ENCODE results near the gene NDUFAF8.

NDUFAF8 gene

DNA sequence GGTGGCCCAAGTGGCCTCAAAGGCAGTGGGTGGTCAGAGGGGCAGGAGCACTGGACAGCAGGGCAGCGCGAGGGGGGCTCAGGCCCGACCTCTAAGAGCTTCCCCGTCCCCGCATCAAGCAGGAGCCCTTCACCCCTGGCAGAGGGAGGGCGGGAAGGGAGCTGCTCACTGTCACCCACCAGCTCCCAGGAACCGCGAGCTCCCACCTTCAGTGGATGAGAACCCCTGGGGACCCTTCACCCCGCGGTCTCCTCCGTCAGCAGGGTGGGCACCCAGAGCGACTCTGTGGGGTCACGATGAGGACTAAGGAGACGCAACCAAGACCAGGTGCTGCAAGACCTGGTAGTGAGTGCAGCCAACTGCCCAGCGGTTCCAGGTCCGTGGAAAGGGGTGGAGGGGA lies 30.0 kb upstream of the NDUFAF8 start:
- TF ChIP-seq, protein P1, sequence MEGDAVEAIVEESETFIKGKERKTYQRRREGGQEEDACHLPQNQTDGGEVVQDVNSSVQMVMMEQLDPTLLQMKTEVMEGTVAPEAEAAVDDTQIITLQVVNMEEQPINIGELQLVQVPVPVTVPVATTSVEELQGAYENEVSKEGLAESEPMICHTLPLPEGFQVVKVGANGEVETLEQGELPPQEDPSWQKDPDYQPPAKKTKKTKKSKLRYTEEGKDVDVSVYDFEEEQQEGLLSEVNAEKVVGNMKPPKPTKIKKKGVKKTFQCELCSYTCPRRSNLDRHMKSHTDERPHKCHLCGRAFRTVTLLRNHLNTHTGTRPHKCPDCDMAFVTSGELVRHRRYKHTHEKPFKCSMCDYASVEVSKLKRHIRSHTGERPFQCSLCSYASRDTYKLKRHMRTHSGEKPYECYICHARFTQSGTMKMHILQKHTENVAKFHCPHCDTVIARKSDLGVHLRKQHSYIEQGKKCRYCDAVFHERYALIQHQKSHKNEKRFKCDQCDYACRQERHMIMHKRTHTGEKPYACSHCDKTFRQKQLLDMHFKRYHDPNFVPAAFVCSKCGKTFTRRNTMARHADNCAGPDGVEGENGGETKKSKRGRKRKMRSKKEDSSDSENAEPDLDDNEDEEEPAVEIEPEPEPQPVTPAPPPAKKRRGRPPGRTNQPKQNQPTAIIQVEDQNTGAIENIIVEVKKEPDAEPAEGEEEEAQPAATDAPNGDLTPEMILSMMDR (IDR thresholded peaks at IDR 0.05; ENCODE audit: insufficient read depth, low read length, poor library complexity, severe bottlenecking), result no peak
- TF ChIP-seq EZH2phosphoT487 (conservative IDR thresholded peaks at IDR 0.05; ENCODE audit: low read length), result no peak
- Histone ChIP-seq H3K79me2 (ENCODE audit: insufficient read depth, low read length) (no peaks in the 10 kb centered on the region), H3F3A (ENCODE audit: insufficient read depth) (no peaks in the 10 kb centered on the region), H3K27me3 (ENCODE audit: low read length) (no peaks in the 10 kb centered on the region), H3K4me3 (ENCODE audit: insufficient read depth, low read length, poor library complexity, severe bottlenecking) (no peak overlapping the region), H2AFZ (ENCODE audit: low read depth, low read length, severe bottlenecking) (no peak overlapping the region), H3K9me3 (ENCODE audit: insufficient read depth, low read length) (no peaks in the 10 kb centered on the region), H3K27ac (ENCODE audit: low read depth, low read length) (no peak overlapping the region), H3K4me2 (ENCODE audit: low read depth, low read length, poor library complexity, severe bottlenecking) (no peak overlapping the region), H4K20me1 (ENCODE audit: low read depth, low read length) (no peaks in the 10 kb centered on the region), H3K9me2 (replicated peaks; ENCODE audit: insufficient read depth, low read length) (no peaks in the 10 kb centered on the region), H3K36me3 (ENCODE audit: low read length) (no peaks in the 10 kb centered on the region), H3K9ac (ENCODE audit: low read length) (no peak overlapping the region)

DNA sequence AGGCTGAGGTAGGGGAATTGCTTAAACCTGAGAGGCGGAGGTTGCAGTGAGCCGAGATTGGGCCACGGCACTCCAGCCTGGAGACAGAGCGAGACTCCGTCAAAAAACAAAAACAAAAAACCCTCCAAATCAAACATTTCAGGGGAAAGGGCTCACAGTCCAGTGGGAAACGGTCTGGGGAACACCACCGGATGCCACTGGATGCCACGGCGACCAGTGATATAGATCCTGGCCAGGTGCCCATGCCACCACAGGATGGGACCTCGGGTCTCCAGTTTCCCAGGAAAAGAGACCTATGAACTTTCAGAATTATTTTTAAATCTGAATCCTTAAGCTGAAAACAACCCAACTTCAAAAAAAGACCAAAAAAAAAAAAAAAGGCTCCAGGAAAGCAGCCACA lies 28.7 kb upstream of the NDUFAF8 start:
- no peaks in the 10 kb centered on the region for H3K9me3 ChIP-seq (ENCODE audit: insufficient read depth, low read length)
- H2AFZ ChIP-seq (ENCODE audit: low read depth, low read length, severe bottlenecking), result no peak overlapping the region
- no peaks in the 10 kb centered on the region for H3K27me3 ChIP-seq (ENCODE audit: low read length)
- H4K20me1 ChIP-seq (ENCODE audit: low read depth, low read length), result no peaks in the 10 kb centered on the region
- H3K9me2 ChIP-seq (replicated peaks; ENCODE audit: insufficient read depth, low read length), result no peaks in the 10 kb centered on the region
- no peak for TF ChIP-seq EZH2phosphoT487 (conservative IDR thresholded peaks at IDR 0.05; ENCODE audit: low read length)
- TF ChIP-seq, protein P1 (IDR thresholded peaks at IDR 0.05; ENCODE audit: insufficient read depth, low read length, poor library complexity, severe bottlenecking), result no peak
- H3K4me3 ChIP-seq (ENCODE audit: insufficient read depth, low read length, poor library complexity, severe bottlenecking), result no peak overlapping the region
- no peaks in the 10 kb centered on the region for H3K36me3 ChIP-seq (ENCODE audit: low read length)
- H3K27ac ChIP-seq (ENCODE audit: low read depth, low read length), result no peak overlapping the region
- no peak overlapping the region for H3K9ac ChIP-seq (ENCODE audit: low read length)
- no peak overlapping the region for H3K4me2 ChIP-seq (ENCODE audit: low read depth, low read length, poor library complexity, severe bottlenecking)
- H3K79me2 ChIP-seq (ENCODE audit: insufficient read depth, low read length), result no peaks in the 10 kb centered on the region
- no peaks in the 10 kb centered on the region for H3F3A ChIP-seq (ENCODE audit: insufficient read depth)

DNA sequence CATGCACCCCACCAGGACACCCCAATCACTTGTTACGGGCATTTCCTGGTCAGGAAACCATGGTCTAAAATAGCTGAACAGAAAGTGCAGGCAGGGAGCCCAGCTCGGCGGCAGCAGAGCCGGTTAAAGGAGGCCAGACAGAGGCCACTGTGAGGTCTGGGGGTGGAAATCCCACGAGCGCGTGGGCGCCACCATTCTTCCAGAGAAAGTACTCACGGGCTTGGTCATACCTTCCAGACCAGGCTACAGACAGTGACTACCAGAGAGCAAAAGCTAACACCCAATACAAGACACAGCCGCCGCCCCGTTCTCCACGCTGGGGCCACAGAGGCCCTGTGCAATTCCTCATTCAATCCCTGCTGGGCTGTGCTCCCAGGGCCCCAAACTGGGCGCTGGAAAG lies 28.2 kb upstream of the NDUFAF8 start:
- no peaks in the 10 kb centered on the region for H3K27me3 ChIP-seq (ENCODE audit: low read length)
- H3K36me3 ChIP-seq (ENCODE audit: low read length), result no peaks in the 10 kb centered on the region
- no peaks in the 10 kb centered on the region for H4K20me1 ChIP-seq (ENCODE audit: low read depth, low read length)
- no peaks in the 10 kb centered on the region for H3K79me2 ChIP-seq (ENCODE audit: insufficient read depth, low read length)
- H3F3A ChIP-seq (ENCODE audit: insufficient read depth), result no peaks in the 10 kb centered on the region
- no peaks in the 10 kb centered on the region for H3K9me3 ChIP-seq (ENCODE audit: insufficient read depth, low read length)
- no peak overlapping the region for H3K27ac ChIP-seq (ENCODE audit: low read depth, low read length)
- H3K9ac ChIP-seq (ENCODE audit: low read length), result no peak overlapping the region
- H3K4me3 ChIP-seq (ENCODE audit: insufficient read depth, low read length, poor library complexity, severe bottlenecking), result no peak overlapping the region
- no peak overlapping the region for H2AFZ ChIP-seq (ENCODE audit: low read depth, low read length, severe bottlenecking)
- TF ChIP-seq, protein P1 (IDR thresholded peaks at IDR 0.05; ENCODE audit: insufficient read depth, low read length, poor library complexity, severe bottlenecking), result no peak
- no peak for TF ChIP-seq EZH2phosphoT487 (conservative IDR thresholded peaks at IDR 0.05; ENCODE audit: low read length)
- no peaks in the 10 kb centered on the region for H3K9me2 ChIP-seq (replicated peaks; ENCODE audit: insufficient read depth, low read length)
- H3K4me2 ChIP-seq (ENCODE audit: low read depth, low read length, poor library complexity, severe bottlenecking), result no peak overlapping the region
